ENCODE measurements around the gene GNS.
"Not testable (repeated sequence)": the region's sequence is repeated elsewhere in the genome, so short reads cannot be mapped to it uniquely, and the experiment has no call there.

Gene GNS

GRCh38 chr12:64780132-64780530 is 20.9 kb upstream of the GNS start:
- in situ Hi-C loops (cut with MboI; ENCODE audit: low sequenced_read_pairs), result no loop called here

- in situ Hi-C loops (cut with MboI; ENCODE audit: low sequenced_read_pairs), result no loop called here
Measured at GRCh38 chr12:64779354-64779974, 20.3 kb upstream of the GNS start.

GRCh38 chr12:64775147-64775736 is 16.0 kb upstream of the GNS start:
- in situ Hi-C loops (cut with MboI; ENCODE audit: low sequenced_read_pairs), result not testable (repeated sequence)

GRCh38 chr12:64773386-64773785 is 14.2 kb upstream of the GNS start:
- in situ Hi-C loops (cut with MboI; ENCODE audit: low sequenced_read_pairs), result no loop called here

- in situ Hi-C loops (cut with MboI; ENCODE audit: low sequenced_read_pairs), result no loop called here
Measured at GRCh38 chr12:64767495-64767894, 8.3 kb upstream of the GNS start.

GRCh38 chr12:64760808-64761573 is 1.8 kb upstream of the GNS start:
- in situ Hi-C loops (cut with MboI; ENCODE audit: low sequenced_read_pairs), result no loop called here

GRCh38 chr12:64757771-64758170 is 1.4 kb downstream of the GNS start:
- in situ Hi-C loops (cut with MboI; ENCODE audit: low sequenced_read_pairs), result no loop called here

GRCh38 chr12:64756376-64756775 is 2.8 kb downstream of the GNS start:
- in situ Hi-C loops (cut with MboI; ENCODE audit: low sequenced_read_pairs), result no loop called here

GRCh38 chr12:64753427-64753826 is 5.8 kb downstream of the GNS start:
- in situ Hi-C loops (cut with MboI; ENCODE audit: low sequenced_read_pairs), result no loop called here

GRCh38 chr12:64752833-64753238 is 6.4 kb downstream of the GNS start:
- in situ Hi-C loops (cut with MboI; ENCODE audit: low sequenced_read_pairs), result no loop called here

GRCh38 chr12:64752032-64752431 is 7.2 kb downstream of the GNS start:
- in situ Hi-C loops (cut with MboI; ENCODE audit: low sequenced_read_pairs), result no loop called here

GRCh38 chr12:64749461-64750200 is 9.6 kb downstream of the GNS start:
- in situ Hi-C loops (cut with MboI; ENCODE audit: low sequenced_read_pairs), result no loop called here

GRCh38 chr12:64747695-64748094 is 11.5 kb downstream of the GNS start:
- in situ Hi-C loops (cut with MboI; ENCODE audit: low sequenced_read_pairs), result no loop called here

- in situ Hi-C loops (cut with MboI; ENCODE audit: low sequenced_read_pairs), result no loop called here
Measured at GRCh38 chr12:64746663-64747062, 12.5 kb downstream of the GNS start.

GRCh38 chr12:64745980-64746379 is 13.2 kb downstream of the GNS start:
- in situ Hi-C loops (cut with MboI; ENCODE audit: low sequenced_read_pairs), result no loop called here

GRCh38 chr12:64745259-64745807 is 13.9 kb downstream of the GNS start:
- in situ Hi-C loops (cut with MboI; ENCODE audit: low sequenced_read_pairs), result no loop called here

- in situ Hi-C loops (cut with MboI; ENCODE audit: low sequenced_read_pairs), result no loop called here
Measured at GRCh38 chr12:64744422-64745258, 14.6 kb downstream of the GNS start.

- in situ Hi-C loops (cut with MboI; ENCODE audit: low sequenced_read_pairs), result no loop called here
Measured at GRCh38 chr12:64743206-64743605, 16.0 kb downstream of the GNS start.

- in situ Hi-C loops (cut with MboI; ENCODE audit: low sequenced_read_pairs), result no loop called here
Measured at GRCh38 chr12:64742416-64742815, 16.8 kb downstream of the GNS start.

GRCh38 chr12:64740646-64741045 is 18.6 kb downstream of the GNS start:
- in situ Hi-C loops (cut with MboI; ENCODE audit: low sequenced_read_pairs), result no loop called here
